HFFc6 (cell line): ENCODE results near the gene ADGRG3. TPM values are rescaled to one million over a fixed set of nuclear protein-coding genes. Genes with fewer than 3 reads are reported as not detected.

Experiments used
- DNase-seq: peaks from one replicate; pipeline ENCODE4 v3.0.0-alpha.2; 2018
- H3K27ac Mint-ChIP-seq: 2 replicates; pipeline ENCODE4 v1.8.0; 2020; ENCODE audit warnings: mild to moderate bottlenecking, mixed read lengths
- H3K27me3 Mint-ChIP-seq: 2 replicates; pipeline ENCODE4 v1.8.0; 2021; ENCODE audit warnings: mild to moderate bottlenecking, moderate library complexity, mixed read lengths; ENCODE audit not compliant: insufficient read depth
- H3K36me3 Mint-ChIP-seq: 2 replicates; pipeline ENCODE4 v1.8.0; 2021; ENCODE audit warnings: low read depth, mixed read lengths
- H3K4me1 Mint-ChIP-seq: 2 replicates; pipeline ENCODE4 v1.8.0; 2020; ENCODE audit warnings: low read depth, mixed read lengths
- H3K4me3 Mint-ChIP-seq: 2 replicates; pipeline ENCODE4 v1.8.0; 2020; ENCODE audit warnings: mild to moderate bottlenecking, moderate library complexity, mixed read lengths
- H3K9me3 Mint-ChIP-seq: 2 replicates; pipeline ENCODE4 v1.8.0; 2020; ENCODE audit warnings: mild to moderate bottlenecking, mixed read lengths
- CTCF ChIP-seq: fragments of 200-600 bp; sonication (generic); IDR thresholded peaks from 2 replicates; pipeline ENCODE4 v1.5.0; 2021; ENCODE audit warnings: antibody characterized with exemption, mild to moderate bottlenecking
- total RNA-seq, 6 experiments: library from RNA; stranded (reverse); fragmentation: NEBNext Ultra II Directional; extraction: Animal tissue kit (Norgen Biotek cat#: 25700); gene quantifications; 2 replicates in 1 of 6; 3 replicates in 5 of 6; pipeline ENCODE4 v1.2.3, GENCODE V29; 2021

ADGRG3 gene
- total RNA-seq, 6 experiments from 2014 or later, result not detected

GRCh38 chr16:57736419-57737351 is 68.6 kb downstream of the ADGRG3 start:
- H3K27ac Mint-ChIP-seq, result peak overlapping the region; percentile 98
- H3K27me3 Mint-ChIP-seq, result peaks cover 5% of the 10 kb centered on the region; the same call in 1 of the 2 replicates
- peaks cover 25% of the 10 kb centered on the region for H3K4me1 Mint-ChIP-seq
- peak overlapping the region; percentile 97 for H3K4me3 Mint-ChIP-seq
- peaks cover 9% of the 10 kb centered on the region for H3K36me3 Mint-ChIP-seq
- peak; percentile 78 for DNase-seq
- TF ChIP-seq CTCF, result peak; percentile 57
- peaks cover 11% of the 10 kb centered on the region for H3K9me3 Mint-ChIP-seq

GRCh38 chr16:57738844-57739243 is 70.7 kb downstream of the ADGRG3 start:
- peaks cover 5% of the 10 kb centered on the region; the same call in 1 of the 2 replicates for H3K27me3 Mint-ChIP-seq
- no peak overlapping the region for H3K27ac Mint-ChIP-seq
- no peak overlapping the region for H3K4me3 Mint-ChIP-seq
- no peak for TF ChIP-seq CTCF
- no peak for DNase-seq
- H3K4me1 Mint-ChIP-seq, result peaks cover 21% of the 10 kb centered on the region
- H3K36me3 Mint-ChIP-seq, result no peaks in the 10 kb centered on the region
- no peaks in the 10 kb centered on the region; the same call in 1 of the 2 replicates for H3K9me3 Mint-ChIP-seq

Other genes with a start within 250 kb of the ADGRG3 start
- gene CIAPIN1, start 220.9 kb upstream of the ADGRG3 start, total RNA-seq, result 10 to 100 TPM; 37.5 to 49.0 (median 46.8) TPM
- gene COQ9, start 220.8 kb upstream of the ADGRG3 start, total RNA-seq, result 10 to 100 TPM; 28.0 to 34.2 (median 30.7) TPM
- gene POLR2C, start 205.6 kb upstream of the ADGRG3 start, total RNA-seq, result 10 to 100 TPM; 66.0 to 79.4 (median 71.3) TPM
- gene DOK4, start 181.8 kb upstream of the ADGRG3 start, total RNA-seq, result 10 to 100 TPM; 24.4 to 28.9 (median 24.9) TPM
- gene CCDC102A, start 131.7 kb upstream of the ADGRG3 start, total RNA-seq, result 1 to 10 TPM; 3.6 to 4.6 (median 4.1) TPM
- not detected for gene ADGRG5, start 125.7 kb upstream of the ADGRG3 start, total RNA-seq
- 1 to 10 TPM in 1 of 6 experiments, under 1 TPM in 5; 0.18 to 1.4 (median 0.50) TPM for gene ADGRG1, start 39.7 kb upstream of the ADGRG3 start, total RNA-seq
- gene DRC7, start 26.5 kb downstream of the ADGRG3 start, total RNA-seq, result not detected
- 10 to 100 TPM; 20.4 to 22.1 (median 21.6) TPM for gene KATNB1, start 67.5 kb downstream of the ADGRG3 start, total RNA-seq
- 10 to 100 TPM; 51.8 to 81.5 (median 72.7) TPM for gene KIFC3, start 134.2 kb downstream of the ADGRG3 start, total RNA-seq